Activated CD4-positive, alpha-beta T cell treated with anti-CD3 and anti-CD28 coated beads for 48 hours (primary cell): ENCODE measurements around the gene OR2S2.
"Not testable (repeated sequence)": the region's sequence is repeated elsewhere in the genome, so short reads cannot be mapped to it uniquely, and the experiment has no call there.

Experiments used
- DNase-seq: peaks from one replicate; pipeline ENCODE4 v3.0.0-alpha.2; 2020

OR2S2 gene

DNA sequence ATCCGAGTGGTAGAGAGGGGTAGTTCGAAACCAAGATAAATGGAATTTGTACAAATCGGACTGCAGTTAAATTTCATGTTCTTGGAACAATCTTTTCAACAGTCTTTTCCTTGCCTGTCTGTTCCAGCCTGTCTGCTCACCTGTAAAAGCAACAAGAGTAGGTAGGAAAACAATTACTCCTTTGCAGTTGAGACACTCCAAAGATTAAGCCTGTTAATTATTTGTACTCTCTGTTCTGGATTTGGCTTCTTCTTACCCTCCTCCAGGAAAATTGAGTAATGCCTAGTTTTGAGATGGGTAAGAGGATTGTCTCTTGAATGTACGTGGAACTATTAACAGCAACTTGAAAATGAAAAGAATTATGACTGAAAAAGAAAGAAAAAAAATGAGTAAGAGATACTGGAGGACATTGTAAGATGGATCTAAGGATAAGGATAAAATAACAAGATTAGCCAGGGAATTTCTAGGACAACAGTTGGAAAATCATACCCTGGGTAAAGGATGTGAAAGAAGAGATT is 24.3 kb downstream of the OR2S2 start:
- no peak for DNase-seq

DNA sequence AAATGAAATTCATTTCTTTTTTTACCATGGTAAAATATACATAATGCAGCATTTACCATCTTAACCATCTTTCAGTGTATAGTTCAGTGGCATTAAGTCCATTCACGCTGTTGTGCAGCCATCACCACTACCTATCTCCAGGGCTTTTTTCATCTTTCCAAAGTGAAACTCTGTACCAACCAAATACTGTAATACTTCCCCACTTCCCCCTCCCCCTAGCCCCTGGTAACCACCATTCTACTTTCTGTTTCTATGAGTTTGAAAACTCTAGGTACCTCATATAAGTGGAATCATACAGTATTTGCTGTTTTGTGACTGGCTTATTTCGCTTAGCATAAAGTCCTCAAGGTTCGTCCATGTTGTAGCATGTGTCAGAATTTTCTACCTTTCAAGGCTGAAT is 25.2 kb downstream of the OR2S2 start:
- DNase-seq, result peak; percentile 37

DNA sequence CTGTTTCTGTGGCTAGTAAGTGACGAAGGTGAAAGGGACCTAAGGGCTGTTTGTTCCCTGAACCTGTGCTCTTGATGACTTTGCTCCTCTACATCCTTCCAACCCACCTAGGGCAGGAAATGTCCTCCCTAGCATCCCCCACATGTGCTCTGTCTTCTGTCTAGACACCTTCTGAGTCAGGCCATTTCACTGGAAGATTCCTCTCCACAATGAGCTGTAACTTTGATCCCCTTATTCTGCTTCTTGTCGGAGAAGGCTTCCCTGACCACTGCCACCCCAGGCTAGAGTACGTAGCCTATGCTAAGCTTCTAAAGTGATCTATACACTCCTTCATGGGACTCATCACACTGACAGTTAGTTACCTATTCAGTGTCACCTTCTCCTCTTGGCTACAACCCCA is 27.0 kb downstream of the OR2S2 start:
- DNase-seq, result no peak

DNA sequence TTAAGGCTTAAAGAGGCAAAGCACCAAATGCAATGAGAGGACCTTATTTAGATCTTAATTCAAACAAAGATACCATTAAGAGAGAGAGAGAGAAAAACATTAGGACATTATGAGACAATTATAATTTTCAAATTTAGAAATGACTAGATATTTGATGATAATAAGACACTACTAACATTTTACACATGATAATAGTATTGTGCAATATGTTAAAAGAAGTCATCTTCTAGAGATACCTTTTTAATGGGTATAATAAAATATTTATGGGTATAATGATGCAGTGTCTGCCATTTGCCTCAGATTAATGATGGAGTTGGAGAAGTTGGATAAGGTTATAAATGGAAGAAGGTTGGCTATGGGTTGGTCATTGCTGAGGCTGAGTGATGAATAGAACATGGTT is 27.4 kb downstream of the OR2S2 start:
- DNase-seq, result no peak

DNA sequence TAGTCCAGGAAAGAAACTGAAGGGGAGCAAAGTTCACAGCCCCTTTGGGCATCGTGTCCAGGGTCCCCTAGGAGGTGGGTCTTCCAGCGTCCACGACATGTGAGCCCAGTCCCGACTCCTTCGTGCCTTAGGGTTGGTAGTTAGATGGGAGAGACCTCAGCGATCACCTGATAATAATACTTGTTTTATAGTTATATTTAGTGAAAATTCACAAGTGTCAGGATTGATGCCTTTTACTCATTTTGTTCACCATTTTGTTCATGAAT is 28.6 kb downstream of the OR2S2 start:
- DNase-seq, result no peak

DNA sequence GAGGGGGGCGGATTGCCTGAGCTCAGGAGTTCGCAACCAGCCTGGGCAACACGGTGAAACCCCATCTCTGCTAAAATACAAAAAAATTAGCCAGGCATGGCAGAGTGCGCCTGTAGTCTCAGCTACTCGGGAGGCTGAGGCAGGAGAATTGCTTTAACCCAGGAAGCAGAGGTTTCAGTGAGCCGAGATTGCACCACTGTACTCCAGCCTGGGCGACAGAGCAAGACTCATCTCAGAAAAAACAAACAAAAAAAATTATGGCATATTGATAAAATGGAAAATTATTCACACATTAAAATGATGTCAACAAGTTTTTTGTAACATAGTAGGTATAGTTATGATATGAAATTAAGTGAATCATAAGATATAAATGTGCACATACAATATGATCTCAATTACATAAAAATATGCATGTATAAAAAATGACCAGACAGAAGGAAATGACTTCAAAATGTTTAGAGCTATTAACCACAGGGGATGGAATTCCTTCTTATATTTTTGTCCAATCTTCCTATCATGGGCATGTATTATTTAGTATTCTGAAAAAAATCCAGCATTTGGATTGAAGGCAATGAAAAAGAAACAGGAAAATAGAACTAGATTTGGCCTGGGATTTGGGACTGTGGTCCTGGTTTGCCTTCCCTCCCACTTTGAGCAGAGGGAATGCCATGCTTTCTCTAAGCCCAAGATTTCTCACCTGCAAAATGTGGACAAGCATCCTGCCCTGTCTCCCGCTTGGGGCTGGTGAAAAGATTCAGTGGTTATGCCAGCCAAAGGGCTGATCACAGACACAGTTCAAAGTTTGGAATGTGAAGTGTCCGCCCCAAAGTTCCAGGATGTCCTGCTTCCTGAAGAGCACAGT is 29.1 kb downstream of the OR2S2 start:
- DNase-seq, result no peak

DNA sequence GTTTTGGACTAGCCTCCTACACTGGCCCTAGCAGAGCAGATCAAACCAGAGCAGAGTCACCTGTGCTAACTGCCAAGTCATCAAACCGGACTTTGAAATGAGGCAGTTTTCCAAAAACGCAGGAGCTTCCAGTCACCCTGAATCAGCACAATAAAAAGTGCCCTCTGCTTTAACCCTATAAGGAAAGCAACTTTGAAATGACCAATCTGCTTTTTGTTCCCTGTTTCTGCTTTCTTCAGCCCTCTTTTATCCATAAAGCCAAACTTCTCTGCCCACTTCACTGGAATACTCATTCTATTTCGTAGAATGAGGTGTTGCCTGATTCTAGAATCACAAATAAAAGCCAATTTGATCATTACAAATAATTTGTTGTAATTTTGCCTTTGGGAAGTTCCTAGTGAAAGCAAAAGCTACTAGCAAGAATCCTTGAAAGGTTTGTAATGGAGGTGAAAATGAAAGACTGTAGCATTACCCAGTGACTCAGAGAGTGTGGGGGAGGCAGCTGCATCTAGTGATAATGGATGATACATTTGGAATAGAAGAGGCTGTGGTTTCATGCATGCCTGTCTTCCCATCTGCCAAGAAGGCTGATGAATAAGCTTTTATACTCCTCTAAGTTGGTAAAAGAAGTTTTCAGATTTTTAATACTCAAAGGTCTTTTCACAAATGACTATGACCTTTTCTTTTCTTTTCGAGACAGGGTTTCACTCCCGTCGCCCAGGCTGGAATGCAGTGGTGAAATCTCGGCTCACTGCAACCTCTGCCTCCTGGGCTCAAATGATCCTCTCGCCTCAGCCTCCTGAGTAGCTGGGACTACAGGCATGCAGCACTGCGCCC is 33.8 kb downstream of the OR2S2 start:
- DNase-seq, result peak; percentile 69

DNA sequence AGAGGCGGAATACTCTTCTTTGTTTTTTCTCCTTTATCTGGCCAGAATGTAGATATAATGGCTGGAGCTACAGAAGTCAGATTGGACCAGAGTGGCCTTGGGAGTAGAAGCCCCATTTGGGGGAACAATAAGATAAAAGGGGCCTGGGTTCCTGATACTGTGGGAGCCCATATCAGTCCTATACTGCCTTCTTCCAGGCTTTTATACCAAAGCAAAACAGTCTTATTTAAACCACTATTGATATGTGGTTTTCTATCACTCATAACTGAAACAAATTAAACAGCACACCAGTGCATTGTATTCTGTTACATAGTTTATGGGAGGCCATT is 34.4 kb downstream of the OR2S2 start:
- DNase-seq, result no peak

DNA sequence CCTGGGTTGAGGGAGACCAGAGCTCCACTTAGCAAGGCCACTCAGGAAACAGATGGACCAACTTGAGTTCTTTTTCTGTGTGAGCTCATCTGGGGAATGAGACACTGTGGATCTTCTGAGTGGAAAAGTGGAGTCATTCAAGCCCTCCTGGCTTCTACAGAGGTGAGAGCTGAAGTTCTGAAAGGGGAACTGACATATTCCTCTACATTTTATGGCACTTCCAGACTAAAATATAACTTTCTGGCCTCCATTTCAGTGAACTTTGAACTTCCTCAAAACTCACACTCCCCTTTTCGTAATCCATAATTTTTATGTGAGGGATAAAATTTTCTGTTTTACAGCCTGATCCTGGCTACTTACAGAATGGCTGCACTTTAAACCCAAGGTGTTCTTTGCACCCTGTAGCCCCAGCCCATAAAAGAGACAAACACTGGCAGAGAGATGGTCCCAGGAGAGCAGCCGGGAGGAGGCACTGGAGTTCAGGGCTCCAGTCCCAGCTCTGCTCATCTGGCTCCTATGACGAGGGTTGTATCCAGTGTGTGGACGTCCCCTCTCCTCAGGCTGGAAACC is 37.8 kb downstream of the OR2S2 start:
- no peak for DNase-seq

DNA sequence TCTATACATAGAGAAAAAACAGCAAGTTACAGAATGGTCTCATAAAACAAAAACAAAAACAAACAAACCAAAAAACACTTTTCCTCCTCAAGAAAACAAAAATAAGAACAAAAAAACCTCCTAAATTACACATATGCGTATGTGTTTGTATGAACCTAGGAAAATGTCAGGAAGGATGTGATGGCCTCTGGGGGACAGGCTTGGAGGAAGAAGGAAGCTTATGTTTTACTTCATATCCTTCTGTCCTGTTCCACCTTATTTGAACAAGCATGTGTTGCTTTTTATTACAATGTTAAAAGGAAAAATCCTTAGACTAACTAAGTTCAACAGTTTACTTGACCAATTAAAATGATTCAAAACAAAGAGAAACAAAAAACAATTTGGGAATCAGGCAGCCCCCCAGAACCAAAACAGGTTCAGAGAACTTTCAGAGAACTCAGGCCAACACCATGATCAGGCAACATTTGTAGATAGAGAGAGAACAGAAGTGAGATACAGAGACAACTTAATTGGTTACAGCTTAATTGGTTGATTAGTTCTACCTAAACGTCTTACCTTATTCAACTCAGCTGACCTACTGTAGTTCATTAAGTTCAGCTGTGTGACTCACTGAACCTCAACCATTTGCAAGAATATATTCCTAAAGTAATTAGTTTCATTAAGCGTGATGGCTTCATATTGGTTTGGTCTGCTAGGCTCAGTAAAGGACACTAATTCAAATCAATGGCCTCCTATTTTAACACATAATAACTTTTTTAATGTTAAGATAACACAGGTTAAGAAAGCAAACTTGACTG is 38.5 kb downstream of the OR2S2 start:
- no peak for DNase-seq

DNA sequence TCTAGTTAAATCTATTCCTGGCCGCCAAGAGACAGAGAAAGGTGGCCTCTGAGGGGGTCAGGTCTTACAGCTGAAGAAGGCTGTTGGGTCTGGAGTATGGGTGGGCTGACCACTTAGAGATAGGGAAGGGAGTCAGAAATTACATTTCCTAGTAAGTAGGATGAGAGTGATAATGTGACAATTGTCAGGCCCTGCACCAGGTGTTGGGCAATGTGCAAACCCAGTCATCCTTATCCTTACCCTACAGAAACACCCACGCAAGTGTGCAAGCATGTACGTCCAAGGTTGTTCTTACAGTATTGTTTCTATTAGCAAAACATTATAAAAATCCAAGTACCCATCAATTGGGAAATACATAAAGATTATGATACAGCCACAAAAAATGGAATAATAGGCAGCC is 39.2 kb downstream of the OR2S2 start:
- no peak for DNase-seq

DNA sequence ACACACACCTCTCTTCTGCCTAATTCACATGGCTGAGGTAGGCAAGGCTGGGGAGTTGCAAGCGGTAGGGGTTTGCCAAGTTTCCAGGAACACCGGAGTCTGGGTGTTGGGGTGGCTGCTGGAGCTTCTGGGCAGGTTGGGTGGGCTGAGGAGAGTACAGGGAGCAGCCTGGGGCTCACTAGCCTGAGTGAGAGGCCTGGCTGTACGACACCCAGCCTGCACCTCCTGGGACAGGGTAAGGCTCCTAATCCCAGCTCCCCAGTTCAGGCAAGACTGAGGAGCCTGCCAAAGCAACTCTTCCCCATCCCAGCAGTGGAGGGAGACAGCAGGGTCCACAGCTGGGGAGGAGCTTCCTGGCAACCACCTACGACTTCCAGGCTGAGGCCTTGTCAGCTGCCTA is 40.7 kb downstream of the OR2S2 start:
- DNase-seq, result no peak

DNA sequence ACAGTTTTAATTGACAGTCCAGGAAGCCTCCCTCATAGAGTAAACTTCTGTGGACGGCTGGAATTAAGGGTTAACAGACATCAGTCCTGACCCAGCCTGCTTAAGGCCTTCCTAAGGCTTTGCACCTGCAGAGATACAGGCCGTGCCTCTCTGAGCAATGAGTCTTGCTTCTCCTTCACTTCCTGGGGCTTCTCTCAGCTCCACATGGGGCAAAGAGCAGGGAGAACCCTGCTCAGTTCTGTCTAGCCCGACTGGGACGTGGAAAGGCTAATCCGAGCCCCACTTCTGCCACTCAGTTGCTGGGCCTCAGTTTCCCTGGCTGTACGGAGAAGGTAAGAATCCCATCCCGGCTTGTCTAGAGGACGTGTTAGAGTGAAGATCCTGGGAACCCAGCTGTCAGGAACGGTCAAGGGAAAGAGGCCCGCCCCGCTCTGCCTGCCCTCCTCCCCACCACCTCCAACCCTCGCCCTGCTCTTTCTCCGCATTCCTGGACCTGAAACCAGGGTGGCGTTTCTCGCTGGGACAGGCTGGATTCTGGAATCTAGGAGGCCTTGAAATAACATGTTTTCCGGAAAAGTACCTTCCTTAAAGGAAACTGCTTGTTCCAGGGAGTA is 42.2 kb downstream of the OR2S2 start:
- DNase-seq, result no peak

DNA sequence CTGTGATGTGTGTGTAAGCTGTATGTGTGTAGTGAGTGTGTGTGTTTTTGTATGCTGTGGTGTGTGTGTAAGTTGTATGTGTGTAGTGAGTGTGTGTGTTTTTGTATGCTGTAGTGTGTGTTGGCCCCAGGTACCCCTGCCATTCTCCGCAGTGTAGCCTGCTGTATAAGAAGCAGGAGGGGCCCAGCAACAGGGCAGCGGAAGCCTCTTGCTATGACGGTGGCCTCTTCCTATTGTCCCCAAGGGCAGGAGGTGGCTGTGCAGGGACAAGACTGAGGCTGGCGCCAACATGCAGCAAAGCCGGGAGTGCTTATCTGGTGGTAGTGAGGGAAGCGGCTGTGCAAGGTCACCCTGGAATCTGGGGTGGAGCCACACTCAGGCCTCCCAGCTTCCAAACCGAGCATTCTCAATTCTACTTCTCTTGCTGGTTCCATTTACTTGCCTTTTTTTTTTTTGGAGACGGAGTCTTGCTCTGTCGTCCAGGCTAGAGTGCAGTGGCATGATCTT is 43.6 kb downstream of the OR2S2 start:
- DNase-seq, result no peak

DNA sequence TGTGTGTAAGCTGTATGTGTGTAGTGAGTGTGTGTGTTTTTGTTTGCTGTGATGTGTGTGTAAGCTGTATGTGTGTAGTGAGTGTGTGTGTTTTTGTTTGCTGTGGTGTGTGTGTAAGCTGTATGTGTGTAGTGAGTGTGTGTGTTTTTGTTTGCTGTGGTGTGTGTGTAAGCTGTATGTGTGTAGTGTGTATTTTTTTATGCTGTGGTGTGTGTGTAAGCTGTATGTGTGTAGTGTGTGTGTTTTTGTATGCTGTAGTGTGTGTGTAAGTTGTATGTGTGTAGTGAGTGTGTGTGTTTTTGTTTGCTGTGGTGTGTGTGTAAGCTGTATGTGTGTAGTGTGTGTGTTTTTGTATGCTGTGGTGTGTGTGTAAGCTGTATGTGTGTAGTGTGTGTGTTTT is 44.5 kb downstream of the OR2S2 start:
- not testable (repeated sequence) for DNase-seq

DNA sequence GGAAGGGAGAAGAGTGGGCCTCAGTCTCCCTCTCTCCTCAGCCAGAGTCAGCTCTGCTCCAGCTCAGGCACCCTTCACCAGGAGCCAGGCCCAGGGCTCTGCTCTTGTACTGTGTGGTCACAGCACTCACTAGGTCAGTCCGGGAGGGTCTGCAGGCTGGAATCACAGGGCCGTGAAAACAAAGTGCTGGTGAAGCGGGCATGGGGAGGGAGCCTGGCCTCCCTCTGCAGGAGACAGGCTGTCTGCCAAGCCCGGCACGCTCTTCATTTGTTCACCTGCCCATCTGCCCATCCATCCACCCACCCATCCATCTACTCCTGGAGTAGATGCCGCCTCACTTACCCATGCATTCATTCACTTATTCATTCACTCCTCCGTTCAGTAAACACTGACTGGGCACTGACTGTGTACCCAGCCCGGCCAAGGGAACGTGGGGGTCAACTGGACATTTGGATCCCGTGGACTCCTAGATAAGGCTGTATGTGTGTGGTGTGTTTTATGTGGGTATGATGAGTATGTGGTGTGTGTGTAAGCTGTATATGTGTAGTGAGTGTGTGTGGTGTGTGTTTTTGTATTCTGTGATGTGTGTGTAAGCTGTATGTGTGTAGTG is 45.1 kb downstream of the OR2S2 start:
- DNase-seq, result no peak

DNA sequence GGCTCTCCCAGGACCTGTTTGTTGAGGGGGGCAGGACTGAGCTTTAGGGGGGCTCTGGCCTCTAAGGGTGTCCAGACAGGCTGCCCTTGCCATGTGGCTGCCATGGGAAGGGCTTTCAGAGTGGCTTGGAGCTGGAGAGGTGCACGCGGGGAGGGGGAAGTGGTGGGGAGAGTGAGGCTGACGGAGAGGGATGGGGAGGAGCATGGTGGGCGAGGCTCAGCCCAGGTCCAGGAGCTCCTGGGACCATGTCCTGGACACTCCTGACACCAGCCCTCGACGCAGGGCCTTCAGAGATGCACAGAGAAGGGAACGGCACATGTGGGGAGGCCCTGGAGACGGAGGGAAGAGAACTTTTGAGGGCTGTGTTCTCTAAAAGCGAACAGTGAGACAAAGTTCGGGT is 46.3 kb downstream of the OR2S2 start:
- no peak for DNase-seq

DNA sequence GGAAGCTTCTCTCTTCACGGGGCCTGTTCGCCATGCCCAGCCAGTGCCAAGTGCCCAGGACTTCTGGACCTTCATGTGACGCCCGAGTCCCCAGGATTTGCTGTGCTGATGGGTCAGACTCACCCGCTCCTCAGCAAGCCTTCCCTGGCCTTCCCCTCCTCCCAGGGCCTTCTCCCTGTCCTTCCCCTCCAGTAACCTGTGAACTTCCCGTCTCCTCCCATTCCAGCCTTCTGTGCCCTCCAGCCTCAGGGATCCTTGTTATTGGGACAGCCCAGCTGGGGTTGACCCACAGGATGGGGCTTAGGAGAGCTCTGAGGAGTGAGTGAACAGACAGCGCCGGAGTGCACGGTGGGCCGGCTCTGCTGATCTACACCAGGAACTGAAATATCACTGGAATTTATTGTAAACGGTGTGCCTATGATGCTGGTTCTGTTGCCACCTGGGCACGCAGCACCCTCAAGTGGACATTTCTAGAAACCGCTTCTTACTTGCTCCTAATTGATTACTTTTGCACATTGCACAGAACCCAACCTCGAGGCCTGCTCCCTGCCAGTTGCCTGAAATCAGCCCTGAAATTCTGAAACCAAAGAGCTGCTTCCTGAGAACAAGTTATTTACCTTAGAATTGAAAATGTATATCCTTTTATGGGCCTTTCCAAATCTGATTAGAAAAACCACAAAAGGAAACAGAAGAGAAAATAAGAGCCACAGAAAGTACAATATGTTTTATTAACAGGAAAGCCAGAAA is 47.2 kb downstream of the OR2S2 start:
- peak; percentile 66 for DNase-seq

DNA sequence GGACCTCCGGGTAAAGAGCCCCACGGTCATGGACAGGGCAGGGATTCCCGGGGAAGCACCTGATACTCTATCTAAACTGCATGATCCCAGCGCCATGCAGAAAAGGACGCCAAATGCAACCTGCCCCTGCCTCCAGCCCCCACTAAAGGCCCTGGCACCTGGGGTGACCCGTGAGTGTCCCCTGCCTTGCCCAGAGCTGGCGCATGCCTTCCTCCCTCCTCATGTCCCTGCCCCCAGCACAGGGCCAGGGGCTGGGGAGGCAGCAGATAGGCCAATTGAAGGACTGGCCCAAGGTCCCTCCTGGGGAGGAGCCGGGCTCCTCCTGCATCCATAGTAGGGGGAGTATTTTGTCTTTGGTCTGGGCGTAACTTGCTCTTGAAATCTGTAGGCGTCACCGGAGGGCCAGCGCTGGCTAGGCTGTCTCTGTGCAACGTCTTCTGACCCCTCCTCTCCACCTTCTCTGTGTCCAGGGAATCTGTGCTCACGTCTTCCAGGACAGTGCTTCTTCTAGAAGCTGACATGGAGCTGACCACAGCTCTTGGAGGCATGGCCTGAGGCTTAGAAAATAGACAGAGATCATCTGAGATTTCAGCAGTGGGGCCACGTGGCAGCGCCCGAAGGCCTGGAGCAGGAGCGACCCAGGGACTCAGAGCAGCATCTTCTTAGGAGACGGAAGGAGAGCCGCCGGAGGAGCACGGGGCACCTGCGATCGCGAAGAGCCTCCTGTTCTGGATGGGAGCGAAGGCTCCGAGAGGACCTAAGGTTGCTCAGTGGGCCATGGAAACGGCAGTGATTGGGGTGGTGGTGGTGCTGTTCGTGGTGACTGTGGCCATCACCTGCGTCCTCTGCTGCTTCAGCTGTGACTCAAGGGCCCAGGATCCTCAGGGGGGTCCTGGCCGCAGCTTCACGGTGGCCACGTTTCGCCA is 48.0 kb downstream of the OR2S2 start:
- no peak for DNase-seq

DNA sequence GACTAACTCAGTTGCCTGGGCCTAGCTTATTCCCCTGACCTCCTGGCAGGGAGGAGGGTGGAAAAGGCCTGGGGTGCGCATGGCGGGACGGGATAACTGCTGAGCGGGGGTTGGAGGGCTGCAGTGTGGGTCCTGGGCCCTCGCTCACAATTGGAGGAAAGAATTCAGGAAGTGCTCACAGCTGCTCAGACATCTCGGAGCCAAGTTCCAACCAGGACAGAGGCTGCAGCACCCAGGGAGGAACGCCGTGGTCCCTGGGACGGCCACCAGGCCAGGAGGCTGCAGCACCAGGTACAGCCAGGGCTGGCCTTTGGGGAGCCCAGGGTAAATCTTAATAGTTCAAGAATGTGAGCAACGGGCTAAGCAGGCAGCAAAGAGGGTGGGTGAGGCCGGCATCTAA is 48.7 kb downstream of the OR2S2 start, which contains the start of gene SPAAR:
Gene SPAAR (plus strand): TSS at position 217 of the 400 bp plus-strand sequence. CDS start 974 bp downstream, outside the sequence.
- no peak for DNase-seq
